H9 (cell line): ENCODE results near the gene TRPC5OS. TPM values are rescaled to one million over a fixed set of nuclear protein-coding genes. Genes with fewer than 3 reads are reported as not detected.

Experiments
- DNase-seq: peaks from one replicate; pipeline ENCODE4 v3.0.0-alpha.2; 2017
- H2AFZ ChIP-seq: one replicate; pipeline ENCODE4 v1.6.1; 2013; ENCODE audit warnings: mild to moderate bottlenecking, low read length, control low read depth, moderate library complexity
- H2AK5ac ChIP-seq: 2 replicates; pipeline ENCODE4 v1.6.1; 2013; ENCODE audit warnings: low read length, control low read depth, mixed read lengths; ENCODE audit not compliant: insufficient read length
- H2BK120ac ChIP-seq: one replicate; pipeline ENCODE4 v1.6.1; 2013; ENCODE audit warnings: low read depth, mild to moderate bottlenecking, low read length, control low read depth, inconsistent platforms; ENCODE audit not compliant: poor library complexity, severe bottlenecking
- H2BK12ac ChIP-seq: 2 replicates; pipeline ENCODE4 v1.6.1; 2013; ENCODE audit warnings: low read length, control low read depth, mixed read lengths, low read depth; ENCODE audit not compliant: insufficient read length
- H2BK15ac ChIP-seq: 2 replicates; pipeline ENCODE4 v1.6.1; 2013; ENCODE audit warnings: low read depth, low read length, control low read depth
- H2BK20ac ChIP-seq: one replicate; pipeline ENCODE4 v1.6.1; 2013; ENCODE audit warnings: low read depth, mild to moderate bottlenecking, low read length, control low read depth, inconsistent platforms; ENCODE audit not compliant: poor library complexity, severe bottlenecking
- H2BK5ac ChIP-seq: 2 replicates; pipeline ENCODE4 v1.6.1; 2013; ENCODE audit warnings: low read length, control low read depth, mixed read lengths; ENCODE audit not compliant: insufficient read length
- H3K14ac ChIP-seq: 2 replicates; pipeline ENCODE4 v1.6.1; 2013; ENCODE audit warnings: low read length, control low read depth; ENCODE audit not compliant: insufficient read depth
- H3K18ac ChIP-seq: 2 replicates; pipeline ENCODE4 v1.6.1; 2013; ENCODE audit warnings: low read depth, mild to moderate bottlenecking, mixed read lengths, low read length, control low read depth; ENCODE audit not compliant: insufficient read length
- H3K23ac ChIP-seq: 2 replicates; pipeline ENCODE4 v1.6.1; 2013; ENCODE audit warnings: low read length, control low read depth, mixed read lengths, low read depth; ENCODE audit not compliant: insufficient read length
- H3K23me2 ChIP-seq: 2 replicates; pipeline ENCODE4 v1.6.1; 2013; ENCODE audit warnings: low read depth, mild to moderate bottlenecking, mixed read lengths, low read length, control low read depth; ENCODE audit not compliant: insufficient read length, poor library complexity, severe bottlenecking
- H3K27ac ChIP-seq: 2 replicates; pipeline ENCODE4 v1.5.1; 2013; ENCODE audit warnings: low read length, control low read depth, mixed read lengths, low read depth; ENCODE audit not compliant: insufficient read length
- H3K27me3 ChIP-seq: 2 replicates; pipeline ENCODE4 v1.6.1; 2013; ENCODE audit warnings: low read length, control low read depth, inconsistent platforms; ENCODE audit not compliant: insufficient read depth
- H3K4ac ChIP-seq: 2 replicates; pipeline ENCODE4 v1.6.1; 2013; ENCODE audit warnings: low read depth, mild to moderate bottlenecking, control low read depth, inconsistent platforms, low read length, moderate library complexity
- H3K4me1 ChIP-seq: 2 replicates; pipeline ENCODE4 v1.6.1; 2013; ENCODE audit warnings: low read length, control low read depth, inconsistent platforms; ENCODE audit not compliant: insufficient read depth
- H3K4me2 ChIP-seq: 2 replicates; pipeline ENCODE4 v1.6.1; 2013; ENCODE audit warnings: low read length, control low read depth, mixed read lengths; ENCODE audit not compliant: insufficient read length, insufficient read depth
- H3K56ac ChIP-seq: 2 replicates; pipeline ENCODE4 v1.6.1; 2013; ENCODE audit warnings: low read depth, mild to moderate bottlenecking, mixed read lengths, low read length, control low read depth; ENCODE audit not compliant: insufficient read length
- H3K79me1 ChIP-seq: 2 replicates; pipeline ENCODE4 v1.6.1; 2013; ENCODE audit warnings: low read depth, mild to moderate bottlenecking, moderate library complexity, low read length, control low read depth, inconsistent platforms; ENCODE audit not compliant: insufficient read depth, poor library complexity, severe bottlenecking
- H3K79me2 ChIP-seq: 2 replicates; pipeline ENCODE4 v1.6.1; 2013; ENCODE audit warnings: low read length, control low read depth, inconsistent platforms; ENCODE audit not compliant: insufficient read depth
- H3K9ac ChIP-seq: 2 replicates; pipeline ENCODE4 v1.6.1; 2013; ENCODE audit warnings: low read length, control low read depth, mixed read lengths; ENCODE audit not compliant: insufficient read length; ENCODE audit errors: extremely low read depth
- H3K9me3 ChIP-seq: one replicate; pipeline ENCODE4 v1.6.1; 2013; ENCODE audit warnings: low read depth, low read length, inconsistent platforms; ENCODE audit not compliant: control insufficient read depth
- H3T11ph ChIP-seq: one replicate; pipeline ENCODE4 v1.6.1; 2013; ENCODE audit warnings: mild to moderate bottlenecking, low read length, control low read depth, inconsistent platforms
- H4K20me1 ChIP-seq: one replicate; pipeline ENCODE4 v1.6.1; 2013; ENCODE audit not compliant: control insufficient read depth, insufficient read length, insufficient read depth
- H4K5ac ChIP-seq: 2 replicates; pipeline ENCODE4 v1.6.1; 2013; ENCODE audit warnings: low read depth, mild to moderate bottlenecking, mixed read lengths, low read length, control low read depth; ENCODE audit not compliant: insufficient read length
- H4K8ac ChIP-seq: replicated peaks from 2 replicates; pipeline ENCODE4 v1.6.1; 2013; ENCODE audit warnings: low read length, control low read depth, mixed read lengths, low read depth; ENCODE audit not compliant: insufficient read length
- H4K91ac ChIP-seq: 2 replicates; pipeline ENCODE4 v1.6.1; 2013; ENCODE audit warnings: low read depth, mild to moderate bottlenecking, moderate library complexity, mixed read lengths, low read length, control low read depth; ENCODE audit not compliant: insufficient read length
- H3K27ac Mint-ChIP-seq, 3 experiments: 2 replicates in 2 of 3; 3 replicates in 1 of 3; pipeline ENCODE4 v1.8.0; 2020 to 2021; ENCODE audit warnings: mixed read lengths in 3 of 3, mild to moderate bottlenecking in 1 of 3, moderate library complexity in 1 of 3
- H3K27me3 Mint-ChIP-seq: 2 replicates; pipeline ENCODE4 v1.8.0; 2021; ENCODE audit warnings: low read depth, mild to moderate bottlenecking, moderate library complexity, mixed read lengths
- H3K36me3 Mint-ChIP-seq, 3 experiments: 2 replicates in 2 of 3; 3 replicates in 1 of 3; pipeline ENCODE4 v1.8.0; 2020 to 2021; ENCODE audit warnings: low read depth in 3 of 3, mixed read lengths in 3 of 3; ENCODE audit not compliant: insufficient read depth in 1 of 3
- H3K4me1 Mint-ChIP-seq, 2 experiments: 2 replicates each; pipeline ENCODE4 v1.8.0; 2020; ENCODE audit warnings: mixed read lengths in 2 of 2
- H3K4me3 Mint-ChIP-seq, 2 experiments: 2 replicates in 1 of 2; 3 replicates in 1 of 2; pipeline ENCODE4 v1.8.0; 2020 to 2021; ENCODE audit warnings: mild to moderate bottlenecking in 2 of 2, mixed read lengths in 2 of 2, moderate library complexity in 1 of 2
- H3K9me3 Mint-ChIP-seq, 2 experiments: 2 replicates in 1 of 2; 3 replicates in 1 of 2; pipeline ENCODE4 v1.8.0; 2020; ENCODE audit warnings: mild to moderate bottlenecking in 2 of 2, mixed read lengths in 2 of 2, moderate library complexity in 1 of 2
- CTCF ChIP-seq: fragments of 200-600 bp; sonication (generic); conservative IDR thresholded peaks from 3 replicates; pipeline ENCODE4 v1.8.0; 2021; ENCODE audit warnings: antibody characterized with exemption, mild to moderate bottlenecking
- WGBS: extraction: QIAGEN DNeasy Blood & Tissue Kit; methylation state at CpG from one replicate; pipeline ENCODE4 v1.1.7; 2013; ENCODE audit warnings: missing lambda C conversion rate, low lambda C conversion rate, mixed read lengths; ENCODE audit not compliant: insufficient read length; ENCODE audit errors: extremely low coverage; 5-methylcytosine and 5-hydroxymethylcytosine counted together
- total RNA-seq: library from RNA; stranded (reverse); gene quantifications from 2 replicates; pipeline ENCODE4 v1.2.1, GENCODE V29; 2021

Gene TRPC5OS
- total RNA-seq, 1 experiment from 2014 or later: not detected

- H3K4me2 ChIP-seq: no peak overlapping the region
These were observed 38.6 kb downstream of the TRPC5OS start for GRCh38 chrX:111914398-111915090.

More at GRCh38 chrX:111914398-111915090, 38.6 kb downstream of the TRPC5OS start:
- Histone ChIP-seq H2AK5ac (no peak overlapping the region), H3K27me3 (no peaks in the 10 kb centered on the region), H3K27ac (no peak overlapping the region), H2BK15ac (no peak overlapping the region), H4K5ac (no peak overlapping the region), H2BK12ac (no peak overlapping the region), H4K8ac (no peak overlapping the region), H3K9ac (no peak overlapping the region), H2BK20ac (no peak overlapping the region), H3K23ac (no peak overlapping the region), H3K79me2 (no peaks in the 10 kb centered on the region), H3K4me1 (peaks cover 6% of the 10 kb centered on the region; the same call in 1 of the 2 replicates), H2BK120ac (no peak overlapping the region), H4K20me1 (no peaks in the 10 kb centered on the region), H3K14ac (peak overlapping the region; percentile 42; the same call in 1 of the 2 replicates), H2BK5ac (no peak overlapping the region), H2AFZ (no peak overlapping the region), H3T11ph (no peak overlapping the region), H3K56ac (no peak overlapping the region), H3K79me1 (no peaks in the 10 kb centered on the region), H3K4ac (no peak overlapping the region), H3K18ac (no peak overlapping the region), H3K9me3 (no peaks in the 10 kb centered on the region), H3K23me2 (no peaks in the 10 kb centered on the region), H4K91ac (no peak overlapping the region)
- peaks cover 9 to 10% of the 10 kb centered on the region in 2 experiments for H3K4me1 Mint-ChIP-seq
- peaks cover 0 to 5% of the 10 kb centered on the region in 2 experiments; a peak in 3 of 5 replicates for H3K9me3 Mint-ChIP-seq
- H3K4me3 Mint-ChIP-seq: no peak overlapping the region
- DNase-seq: no peak
- WGBS: no CpG with 5 or more reads among the region's 7 CpGs
- no peaks in the 10 kb centered on the region for H3K36me3 Mint-ChIP-seq
- no peaks in the 10 kb centered on the region for H3K27me3 Mint-ChIP-seq
- H3K27ac Mint-ChIP-seq: peak overlapping the region; percentile 3 to 58 (median 53); a peak in 5 of 7 replicates
- TF ChIP-seq CTCF: no peak
